K562 (cell line): ENCODE results near the gene HOXB13. TPM values are rescaled to one million over a fixed set of nuclear protein-coding genes. Genes with fewer than 3 reads are reported as not detected.

Experiments
- ATAC-seq: fragments of 200-7000 bp; cut with Tn5 transposase; 3 replicates; pipeline ENCODE4 v1.9.1; 2020; ENCODE audit warnings: moderate library complexity
- BruUV-seq: library from RNA; stranded (reverse); fragments of 400-500 nt; replicated peaks from 2 replicates; lab custom pipeline; 2021; lab: Mats Ljungman, UMichigan
- CTCF ChIA-PET: fragments of 300-600 bp; formaldehyde crosslinking; extraction: SDS; loops from one replicate; lab custom pipeline; 2021; ENCODE audit warnings: low intra/inter-chr PET ratio; lab: Yijun Ruan, JAX
- POLR2A ChIA-PET: fragments of 300-600, 350-650 bp; sonication (Branson Sonifier 250); formaldehyde crosslinking; extraction: SDS; loops from one replicate; lab custom pipeline; 2021; ENCODE audit warnings: antibody characterized with exemption, inconsistent platforms; lab: Yijun Ruan, JAX
- DNase-seq, 4 experiments: peaks; one replicate each; pipeline versions ENCODE4 v3.0.0 to v3.0.0-alpha.2; 2011 to 2018; ENCODE audit warnings: low spot score in 3 of 4, mixed read lengths in 3 of 4; ENCODE audit errors: extremely low read depth in 1 of 4
- FAIRE-seq: peaks from 2 replicates; lab custom pipeline; 2011; peaks lifted over from hg19 to GRCh38; lab: Jason Lieb, UNC
- H2AFZ ChIP-seq: 2 replicates; pipeline ENCODE4 v1.6.0; 2011; ENCODE audit warnings: low read depth, low read length, control low read depth, inconsistent platforms
- H3K27ac ChIP-seq: fragments of 200-600 bp; 3 replicates; pipeline ENCODE4 v1.8.0; 2011; ENCODE audit warnings: low read depth, mild to moderate bottlenecking, control low read depth, inconsistent platforms, low read length, moderate library complexity, mixed read lengths; ENCODE audit errors: extremely low read depth
- H3K27me3 ChIP-seq, 2 experiments: fragments of 300-600 bp in 1 of 2; 2 replicates in 1 of 2; 3 replicates in 1 of 2; pipeline versions ENCODE4 v1.6.0 to v1.8.0; 2011; ENCODE audit warnings: inconsistent platforms in 2 of 2, low read length in 2 of 2, mild to moderate bottlenecking in 1 of 2, mixed read lengths in 1 of 2, moderate library complexity in 1 of 2; ENCODE audit not compliant: control insufficient read depth in 2 of 2, insufficient read depth in 2 of 2
- H3K36me3 ChIP-seq: fragments of 300-600 bp; 3 replicates; pipeline ENCODE4 v1.8.0; 2011; ENCODE audit warnings: mild to moderate bottlenecking, low read length, inconsistent platforms; ENCODE audit not compliant: control insufficient read depth, insufficient read depth
- H3K4me1 ChIP-seq, 2 experiments: fragments of 200-600 bp in 1 of 2; replicated peaks in 1 of 2; 2 replicates in 1 of 2; 3 replicates in 1 of 2; pipeline versions ENCODE4 v1.5.1 to v1.8.0; 2011; ENCODE audit warnings: inconsistent platforms in 2 of 2, low read length in 2 of 2, mild to moderate bottlenecking in 1 of 2, mixed read lengths in 1 of 2, moderate library complexity in 1 of 2; ENCODE audit not compliant: control insufficient read depth in 2 of 2, insufficient read depth in 2 of 2
- H3K4me2 ChIP-seq: 2 replicates; pipeline ENCODE4 v1.6.1; 2011; ENCODE audit warnings: low read length, control low read depth, inconsistent platforms, mixed read lengths; ENCODE audit not compliant: insufficient read depth
- H3K4me3 ChIP-seq: fragments of 200-600 bp; sonication (generic), shearing (Covaris generic); 2 replicates; pipeline ENCODE4 v1.5.1; 2016; ENCODE audit warnings: control low read depth, inconsistent platforms
- H3K79me2 ChIP-seq: fragments of 200-600 bp; 3 replicates; pipeline ENCODE4 v1.8.0; 2011; ENCODE audit warnings: low read length, inconsistent platforms; ENCODE audit not compliant: control insufficient read depth, insufficient read depth
- H3K9ac ChIP-seq, 2 experiments: 2 replicates each; pipeline versions ENCODE4 v1.6.0 to v1.6.1; 2011; ENCODE audit warnings: low read depth in 2 of 2, low read length in 2 of 2, control low read depth in 1 of 2, inconsistent platforms in 1 of 2, mild to moderate bottlenecking in 1 of 2, mixed read lengths in 1 of 2; ENCODE audit not compliant: insufficient read depth in 1 of 2
- H3K9me1 ChIP-seq: one replicate; pipeline ENCODE4 v1.6.0; 2011; ENCODE audit warnings: inconsistent platforms, mild to moderate bottlenecking, low read length, moderate library complexity; ENCODE audit not compliant: control insufficient read depth, insufficient read depth
- H3K9me3 ChIP-seq: replicated peaks from 2 replicates; pipeline ENCODE4 v1.5.1; 2011; ENCODE audit warnings: low read depth, low read length, inconsistent platforms; ENCODE audit not compliant: control insufficient read depth, insufficient read depth
- H4K20me1 ChIP-seq: replicated peaks from 2 replicates; pipeline ENCODE4 v1.6.1; 2011; ENCODE audit warnings: low read length, inconsistent platforms, mixed read lengths; ENCODE audit not compliant: control insufficient read depth, insufficient read depth
- GTF2A2 ChIP-seq: IDR thresholded peaks from 2 replicates; pipeline ENCODE4 v1.6.1; 2016; ENCODE audit warnings: mild to moderate bottlenecking, missing genetic modification characterization, missing compliant biosample characterization
- MEF2D ChIP-seq: conservative IDR thresholded peaks from 2 replicates; pipeline ENCODE4 v1.6.1; 2016; ENCODE audit warnings: low read depth, missing genetic modification characterization, missing compliant biosample characterization
- MIER1 ChIP-seq: fragments of 450-650 bp; IDR thresholded peaks from 2 replicates; pipeline ENCODE4 v1.6.1; 2016; ENCODE audit warnings: antibody characterized with exemption, mild to moderate bottlenecking, low read depth
- PCBP1 ChIP-seq: fragments of 200-400 bp; formaldehyde crosslinking; IDR thresholded peaks from 2 replicates; pipeline ENCODE4 v1.6.1; 2018; ENCODE audit warnings: mild to moderate bottlenecking, low read depth, low read length; ENCODE audit not compliant: poor library complexity, severe bottlenecking
- POLR2B ChIP-seq: fragments of 450-650 bp; IDR thresholded peaks from 2 replicates; pipeline ENCODE4 v1.6.1; 2018; ENCODE audit warnings: low read depth; ENCODE audit not compliant: partially characterized antibody
- ZEB2 ChIP-seq: fragments of 450-650 bp; IDR thresholded peaks from 2 replicates; pipeline ENCODE4 v1.6.1; 2016
- ZNF639 ChIP-seq, 2 experiments: fragments of 200-800 bp in 1 of 2; sonication (Bioruptor generic) in 1 of 2; sonication (generic) in 1 of 2; formaldehyde crosslinking in 1 of 2; IDR thresholded peaks in 1 of 2; conservative IDR thresholded peaks in 1 of 2; 2 replicates each; pipeline versions ENCODE4 v1.5.0 to v1.6.1; 2016 to 2020; ENCODE audit warnings: missing compliant biosample characterization in 1 of 2, missing genetic modification characterization in 1 of 2, missing genetic modification reagents in 1 of 2
- ZSCAN32 ChIP-seq: fragments of 450-650 bp; formaldehyde crosslinking; IDR thresholded peaks from 2 replicates; pipeline ENCODE4 v1.4.0; 2020; ENCODE audit warnings: mild to moderate bottlenecking, moderate library complexity
- ZZZ3 ChIP-seq: fragments of 450-650 bp; IDR thresholded peaks from 2 replicates; pipeline ENCODE4 v1.6.1; 2016; ENCODE audit warnings: antibody characterized with exemption, mild to moderate bottlenecking, moderate library complexity
- WGBS: fragments of 100-300 bp; shearing (Covaris generic); methylation state at CpG from one replicate; pipeline ENCODE4 v1.1.6; 2016; ENCODE audit warnings: low coverage, mixed read lengths; ENCODE audit not compliant: insufficient coverage; ENCODE audit errors: missing lambda C conversion rate; 5-methylcytosine and 5-hydroxymethylcytosine counted together
- in situ Hi-C: fragments of 300-500 bp; cut with MboI; formaldehyde crosslinking; loops from 4 replicates; pipeline ENCODE4 v1.15.0; 2018; ENCODE audit warnings: inconsistent platforms, mixed read lengths
- intact Hi-C: fragments of 100-400 bp; cut with micrococcal nuclease; formaldehyde crosslinking; loops from 2 replicates; pipeline ENCODE4 v1.14.2; 2022
- polyA plus RNA-seq, 8 experiments: library from polyadenylated mRNA; depleted of rRNA in 4 of 8; stranded (reverse) in 5 of 8; unstranded in 3 of 8; fragments of >200 nt; fragmentation: Nextera tagmentation in 2 of 8; fragmentation: Illumina TruSeq in 1 of 8; extraction: Ambion mirVana in 2 of 8; extraction: Trizol in 1 of 8; gene quantifications; 2 replicates each; pipeline versions ENCODE4 v1.2.1 to v1.2.3, GENCODE V29; 2011 to 2014; ENCODE audit warnings: inconsistent platforms in 1 of 8, missing spikeins in 1 of 8
- total RNA-seq, 7 experiments: library from RNA; depleted of rRNA in 6 of 7; stranded (reverse); fragments of >200 nt in 6 of 7; fragmentation: Illumina TruSeq in 2 of 7; extraction: Trizol in 2 of 7; gene quantifications; 2 replicates each; pipeline versions ENCODE4 v1.2.1 to v1.2.3, GENCODE V29; 2011 to 2021; ENCODE audit warnings: low replicate concordance in 1 of 7
- TF ChIP-seq, protein P1 (sequence below): fragments of 250-450 bp; sonication (Bioruptor Pico); IDR thresholded peaks from 2 replicates; pipeline ENCODE4 v1.5.1; 2021; ENCODE audit warnings: mild to moderate bottlenecking

HOXB13 gene
- total and polyA plus RNA-seq, 9 of the 15 experiments (the other 6 are each of a cell fraction or from before 2014, with no cell fraction given), result not detected

GRCh38 chr17:48761114-48761513 lies 32.6 kb upstream of the HOXB13 start:
- H4K20me1 ChIP-seq, result no peaks in the 10 kb centered on the region
- TF ChIP-seq GTF2A2 (tag) (no peak), MEF2D (tag) (no peak), ZZZ3 (no peak), MIER1 (no peak), POLR2B (no peak)
- no peaks in the 10 kb centered on the region for H3K9me3 ChIP-seq
- CTCF ChIA-PET, result no interaction called here
- H3K4me3 ChIP-seq, result no peak overlapping the region
- no peaks in the 10 kb centered on the region for H3K36me3 ChIP-seq
- no peak overlapping the region for H2AFZ ChIP-seq
- BruUV-seq, result no TSS peak
- WGBS, result 3% methylated on average over 6 of the region's 6 CpGs
- no peak overlapping the region for H3K4me2 ChIP-seq
- H3K27me3 ChIP-seq, result peaks cover 32 to 42% of the 10 kb centered on the region in 2 experiments; a peak in 4 of 5 replicates
- no peak overlapping the region for H3K27ac ChIP-seq
- H3K9ac ChIP-seq, result no peak overlapping the region
- H3K9me1 ChIP-seq, result no peaks in the 10 kb centered on the region
- FAIRE-seq (no peak), DNase-seq (no peak), ATAC-seq (no peak)
- intact Hi-C loops, result no loop called here
- in situ Hi-C loops, result no loop called here
- H3K79me2 ChIP-seq, result no peaks in the 10 kb centered on the region
- POLR2A ChIA-PET, result interaction anchor here (1.9 kb wide), 1 partner anchor 10 kb away, joined by 10 read pairs; no protein-coding TSS in a partner anchor
- no peaks in the 10 kb centered on the region for H3K4me1 ChIP-seq

GRCh38 chr17:48760411-48760810 lies 31.9 kb upstream of the HOXB13 start:
- H2AFZ ChIP-seq, result no peak overlapping the region
- BruUV-seq, result no TSS peak
- CTCF ChIA-PET, result no interaction called here

More at GRCh38 chr17:48760411-48760810, 31.9 kb upstream of the HOXB13 start:
- Histone ChIP-seq H3K27me3 (peaks cover 40 to 45% of the 10 kb centered on the region in 2 experiments), H3K4me1 (no peaks in the 10 kb centered on the region), H3K79me2 (no peaks in the 10 kb centered on the region), H3K4me2 (no peak overlapping the region), H3K9ac (no peak overlapping the region), H3K27ac (no peak overlapping the region), H3K9me1 (no peaks in the 10 kb centered on the region), H3K9me3 (no peaks in the 10 kb centered on the region), H3K36me3 (no peaks in the 10 kb centered on the region), H3K4me3 (no peak overlapping the region), H4K20me1 (no peaks in the 10 kb centered on the region)
- intact Hi-C loops, result no loop called here
- ATAC-seq, result no peak
- POLR2A ChIA-PET, result interaction anchor here (0.6 to 1.9 kb wide), 2 partner anchors 9 to 135 kb away, joined by 3 to 10 read pairs; no protein-coding TSS in a partner anchor
- TF ChIP-seq ZNF639 (CRISPR knock-in tag; conservative IDR thresholded peaks at IDR 0.05 in 1 of 2, IDR thresholded peaks at IDR 0.05 in 1 of 2) (no peak), PCBP1 (no peak), ZSCAN32 (CRISPR knock-in tag) (no peak), GTF2A2 (tag) (no peak), ZEB2 (no peak)
- TF ChIP-seq, protein P1, sequence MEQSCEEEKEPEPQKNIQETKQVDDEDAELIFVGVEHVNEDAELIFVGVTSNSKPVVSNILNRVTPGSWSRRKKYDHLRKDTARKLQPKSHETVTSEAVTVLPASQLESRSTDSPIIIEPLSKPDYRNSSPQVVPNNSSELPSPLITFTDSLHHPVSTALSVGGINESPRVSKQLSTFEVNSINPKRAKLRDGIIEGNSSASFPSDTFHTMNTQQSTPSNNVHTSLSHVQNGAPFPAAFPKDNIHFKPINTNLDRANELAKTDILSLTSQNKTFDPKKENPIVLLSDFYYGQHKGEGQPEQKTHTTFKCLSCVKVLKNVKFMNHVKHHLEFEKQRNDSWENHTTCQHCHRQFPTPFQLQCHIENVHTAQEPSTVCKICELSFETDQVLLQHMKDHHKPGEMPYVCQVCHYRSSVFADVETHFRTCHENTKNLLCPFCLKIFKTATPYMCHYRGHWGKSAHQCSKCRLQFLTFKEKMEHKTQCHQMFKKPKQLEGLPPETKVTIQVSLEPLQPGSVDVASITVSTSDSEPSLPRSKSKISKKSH (CRISPR knock-in tag), result no peak
- FAIRE-seq, result no peak
- 0% methylated on average over 4 of the region's 4 CpGs for WGBS
- in situ Hi-C loops, result no loop called here
- no peak for DNase-seq
